GM19328 (cell line): ENCODE data around the gene PAX1.

Experiments
- ATAC-seq: cut with Tn5 transposase; IDR thresholded peaks from one replicate; pipeline ENCODE4 v1.9.1; 2021; ENCODE audit warnings: mild to moderate bottlenecking, moderate library complexity; ENCODE audit not compliant: unreplicated experiment

PAX1 gene

DNA sequence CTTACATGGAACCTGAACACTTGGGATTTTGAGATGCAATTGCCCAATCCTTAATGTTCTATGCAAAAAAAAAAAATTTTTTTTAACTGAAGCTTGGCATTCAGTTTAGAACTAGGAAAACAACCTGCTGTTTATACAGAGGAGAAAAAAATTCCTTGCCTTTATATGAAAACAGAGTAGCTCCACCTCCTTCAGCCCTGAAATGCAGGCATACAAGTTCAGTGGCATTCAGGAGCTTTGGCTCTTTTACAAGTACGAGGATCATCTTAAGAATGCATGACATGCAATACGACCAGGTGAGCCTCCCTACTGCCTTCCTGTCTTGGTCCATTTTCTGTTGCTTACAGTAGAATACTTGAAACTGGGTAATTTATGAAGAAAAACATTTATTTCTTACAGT lies 20.4 kb downstream of the PAX1 start:
- no peak for ATAC-seq

DNA sequence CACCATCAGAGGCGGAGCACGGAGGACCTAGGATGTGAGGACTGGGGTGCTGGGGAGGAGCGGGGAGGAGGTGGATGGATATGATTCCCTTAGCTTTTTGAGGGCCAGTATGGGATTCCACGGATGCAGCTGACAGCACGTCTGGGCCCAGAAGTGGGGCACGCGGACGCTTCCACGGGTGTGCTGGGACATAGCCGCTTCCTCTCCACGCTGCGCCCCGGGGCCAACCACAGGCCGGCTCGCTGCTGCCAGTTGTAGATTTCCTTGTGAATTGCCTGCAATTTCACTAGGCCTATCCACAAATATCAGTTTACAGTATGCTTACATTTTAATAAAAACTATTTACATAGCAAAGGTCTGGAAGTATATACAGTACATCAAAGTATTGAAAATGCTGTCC lies 23.9 kb downstream of the PAX1 start:
- ATAC-seq: no peak

DNA sequence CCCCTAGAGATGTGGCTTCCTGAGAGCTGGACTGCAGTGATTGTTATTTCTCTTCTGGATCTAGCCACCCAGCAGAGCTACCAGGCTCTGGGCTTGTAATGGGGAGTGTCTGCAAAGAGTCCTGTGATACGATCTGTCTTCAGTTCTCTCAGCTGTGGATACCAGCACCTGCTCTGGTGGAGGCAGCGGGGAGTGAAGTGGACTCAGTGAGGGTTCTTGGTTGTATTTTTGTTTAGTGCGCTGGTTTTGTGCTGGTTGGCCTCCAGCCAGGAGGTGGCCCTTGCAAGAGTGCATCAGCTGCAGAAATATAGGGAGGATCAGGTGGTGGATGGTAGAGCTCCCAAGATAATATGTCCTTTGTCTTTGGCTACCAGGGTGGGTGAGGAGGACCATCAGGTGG lies 33.7 kb downstream of the PAX1 start:
- ATAC-seq: no peak

DNA sequence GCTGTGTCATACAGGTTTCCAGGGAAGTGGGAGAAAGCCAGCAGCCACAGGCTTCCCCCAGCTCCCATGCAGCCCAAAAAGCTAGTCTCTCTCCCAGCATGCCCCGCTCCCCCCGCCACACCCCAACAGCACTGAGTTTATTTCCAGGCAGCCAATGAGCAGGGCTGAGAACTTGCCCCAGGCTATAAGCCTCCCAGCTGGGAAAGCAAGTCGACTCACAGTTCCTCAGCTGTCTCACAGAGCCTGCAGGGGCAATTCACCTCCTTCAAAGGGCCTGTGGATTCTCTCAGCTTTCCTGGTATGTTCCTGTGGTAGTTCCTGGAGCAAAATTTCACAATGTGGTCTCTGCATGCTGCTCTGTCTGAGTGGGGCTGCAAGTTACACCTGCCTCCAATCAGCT lies 34.2 kb downstream of the PAX1 start:
- no peak for ATAC-seq

DNA sequence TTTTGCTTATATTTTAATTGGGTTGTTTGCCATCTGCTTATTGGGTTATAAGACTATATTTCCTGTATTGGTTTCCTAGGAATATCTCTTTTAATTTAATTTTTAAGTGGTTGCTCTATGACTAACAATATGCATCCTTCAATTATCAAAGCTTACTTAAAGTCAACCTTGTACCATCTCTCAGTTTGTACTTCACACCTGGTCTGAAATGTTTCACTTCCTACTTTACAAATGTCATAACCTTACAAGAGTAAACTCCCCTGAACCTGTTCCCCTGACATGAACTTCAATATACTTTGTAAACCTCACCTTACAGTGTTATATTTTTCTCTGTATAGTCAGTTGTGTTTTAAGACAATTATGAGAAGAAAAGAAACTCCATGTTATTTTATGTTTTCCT lies 35.8 kb downstream of the PAX1 start:
- ATAC-seq: no peak

DNA sequence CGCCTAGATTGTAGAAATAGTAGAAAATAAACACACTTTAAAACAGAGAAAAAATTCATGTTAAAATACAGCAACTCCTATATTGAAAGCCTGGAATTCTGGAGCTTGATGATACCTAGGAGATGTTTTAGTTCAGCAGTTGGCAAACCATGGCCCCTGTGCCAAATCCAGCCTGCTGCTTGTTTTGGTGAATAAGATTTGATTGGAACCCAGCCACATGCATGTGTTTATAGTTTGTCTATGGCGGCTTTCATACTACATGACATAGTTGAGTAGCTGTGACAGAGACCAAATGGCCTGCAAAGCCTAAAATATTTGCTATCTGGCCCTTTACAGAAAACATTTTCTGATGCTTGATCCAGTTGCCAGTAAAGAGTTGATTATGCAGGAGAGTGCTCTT lies 57.2 kb downstream of the PAX1 start:
- no peak for ATAC-seq

DNA sequence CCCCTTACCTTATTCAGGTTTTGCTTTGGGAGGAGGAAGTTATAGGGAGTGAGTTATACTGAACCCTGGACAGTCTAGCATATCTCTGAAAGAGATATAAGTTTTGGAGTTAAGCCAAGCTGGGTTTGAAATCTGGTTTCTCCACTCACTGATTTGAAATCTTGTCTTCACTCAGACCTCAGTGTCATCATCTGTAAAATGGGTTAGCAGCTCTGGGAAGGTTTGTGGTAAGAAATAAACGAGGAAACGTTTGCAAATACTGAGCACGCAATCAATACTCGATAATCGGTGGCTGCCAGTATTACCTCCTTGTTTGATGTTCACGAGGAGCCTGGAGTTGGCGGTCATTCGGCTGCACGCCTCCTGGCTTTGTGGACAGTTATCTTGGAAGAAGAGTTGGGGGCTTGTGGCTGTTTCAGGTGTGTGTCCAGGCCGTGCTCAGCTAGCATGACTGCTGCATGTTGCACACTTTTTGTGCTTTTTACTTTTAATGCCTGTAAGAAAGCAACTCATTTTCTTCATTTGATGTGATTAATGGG lies 61.8 kb downstream of the PAX1 start:
- ATAC-seq: no peak

DNA sequence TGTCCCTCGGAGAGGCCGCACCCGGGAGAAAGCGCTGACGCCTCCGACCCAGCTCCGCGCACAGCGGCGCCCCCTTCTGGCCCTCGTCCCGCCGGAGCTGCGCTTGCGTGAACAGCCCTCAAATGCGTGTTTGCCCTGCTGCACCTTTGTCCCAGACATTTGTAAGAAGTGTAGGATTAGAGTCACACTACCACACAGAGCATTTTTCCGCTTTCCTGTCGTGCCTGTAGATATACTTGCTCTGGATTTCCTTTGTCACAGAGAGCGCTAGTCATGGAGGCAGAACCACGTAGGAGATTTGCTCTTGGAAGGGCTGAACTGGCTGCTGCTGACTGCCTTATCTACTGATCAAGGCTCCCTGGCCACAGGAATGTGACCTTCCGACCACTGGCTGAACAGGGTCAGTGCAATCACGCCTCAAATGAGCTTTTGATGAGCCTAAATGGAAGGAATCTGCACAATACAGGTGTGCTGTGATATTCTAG lies 62.3 kb downstream of the PAX1 start:
- no peak for ATAC-seq
